IgD-negative memory B cell (primary cell): ENCODE data around the gene KRTAP5-4. TPM values are rescaled to one million over a fixed set of nuclear protein-coding genes. Genes with fewer than 3 reads are reported as not detected.
"Not testable (repeated sequence)": the region's sequence is repeated elsewhere in the genome, so short reads cannot be mapped to it uniquely, and the experiment has no call there.

Experiments
- H3K27ac Mint-ChIP-seq, 3 donors: one replicate each; pipeline ENCODE4 v1.8.0; 2020 to 2022; ENCODE audit warnings: mild to moderate bottlenecking in 3 of 3, mixed read lengths in 3 of 3, moderate library complexity in 1 of 3
- H3K27me3 Mint-ChIP-seq: one replicate; pipeline ENCODE4 v1.8.0; 2021; ENCODE audit warnings: mixed read lengths
- H3K36me3 Mint-ChIP-seq: one replicate; pipeline ENCODE4 v1.8.0; 2020; ENCODE audit warnings: mild to moderate bottlenecking, mixed read lengths
- H3K4me1 Mint-ChIP-seq, 3 donors: one replicate each; pipeline ENCODE4 v1.8.0; 2020 to 2022; ENCODE audit warnings: mixed read lengths in 3 of 3, mild to moderate bottlenecking in 1 of 3
- H3K4me3 Mint-ChIP-seq, 4 donors: one replicate each; pipeline ENCODE4 v1.8.0; 2020 to 2022; ENCODE audit warnings: mild to moderate bottlenecking in 4 of 4, mixed read lengths in 4 of 4, moderate library complexity in 3 of 4
- H3K9me3 Mint-ChIP-seq, 3 donors: one replicate each; pipeline ENCODE4 v1.8.0; 2020 to 2021; ENCODE audit warnings: mixed read lengths in 3 of 3, mild to moderate bottlenecking in 1 of 3
- polyA plus RNA-seq: library from polyadenylated mRNA; unstranded; fragments of 300-500 nt; fragmentation: Illumina TruSeq; gene quantifications from one replicate; pipeline ENCODE4 v1.2.3, GENCODE V29; 2021

KRTAP5-4 gene
- polyA plus RNA-seq, 1 donor from 2014 or later = not detected

- Mint-ChIP-seq H3K36me3 (no peaks in the 10 kb centered on the region), H3K27me3 (peaks cover 21% of the 10 kb centered on the region), H3K4me1 (peaks cover 3 to 6% (median 5%) of the 10 kb centered on the region in 3 donors), H3K27ac (no peak overlapping the region), H3K9me3 (no peaks in the 10 kb centered on the region), H3K4me3 (no peak overlapping the region)
Measured at GRCh38 chr11:1632053-1632714, 10.2 kb upstream of the KRTAP5-4 start.

- Mint-ChIP-seq H3K36me3 (no peaks in the 10 kb centered on the region), H3K4me1 (peaks cover 3 to 6% (median 5%) of the 10 kb centered on the region in 3 donors), H3K27ac (peak overlapping the region in 1 of 3 donors; percentile 12), H3K9me3 (no peaks in the 10 kb centered on the region), H3K27me3 (peaks cover 27% of the 10 kb centered on the region), H3K4me3 (no peak overlapping the region)
Measured at GRCh38 chr11:1631066-1631568, 9.2 kb upstream of the KRTAP5-4 start.

- Mint-ChIP-seq H3K9me3 (no peaks in the 10 kb centered on the region), H3K4me3 (no peak overlapping the region), H3K4me1 (peaks cover 3 to 6% (median 5%) of the 10 kb centered on the region in 3 donors), H3K27me3 (peaks cover 27% of the 10 kb centered on the region), H3K27ac (peak overlapping the region in 1 of 3 donors; percentile 12), H3K36me3 (no peaks in the 10 kb centered on the region)
Measured at GRCh38 chr11:1630271-1630670, 8.3 kb upstream of the KRTAP5-4 start.

GRCh38 chr11:1629326-1630185 lies 7.6 kb upstream of the KRTAP5-4 start, which contains the start of gene KRTAP5-5:
Gene KRTAP5-5, plus strand, starts transcription at chr11:1629775. Its CDS starts 66 bp downstream, at chr11:1629841.
- no peaks in the 10 kb centered on the region for H3K36me3 Mint-ChIP-seq
- peak within 1 kb of the TSS in 1 of 3 donors; percentile 12 for H3K27ac Mint-ChIP-seq
- H3K27me3 Mint-ChIP-seq = peaks cover 29% of the 10 kb centered on the region
- no peaks in the 10 kb centered on the region for H3K9me3 Mint-ChIP-seq
- peak within 1 kb of the TSS in 2 of 4 donors; percentile 20 to 41 for H3K4me3 Mint-ChIP-seq
- H3K4me1 Mint-ChIP-seq = peaks cover 3 to 6% (median 5%) of the 10 kb centered on the region in 3 donors

GRCh38 chr11:1628506-1629325 lies 6.8 kb upstream of the KRTAP5-4 start:
- Mint-ChIP-seq H3K9me3 (no peaks in the 10 kb centered on the region), H3K4me3 (peak overlapping the region in 2 of 4 donors; percentile 20 to 41), H3K36me3 (peaks cover 2% of the 10 kb centered on the region), H3K27ac (no peak overlapping the region), H3K27me3 (peaks cover 28% of the 10 kb centered on the region), H3K4me1 (peaks cover 5 to 6% (median 5%) of the 10 kb centered on the region in 3 donors)

GRCh38 chr11:1625541-1625940 lies 3.6 kb upstream of the KRTAP5-4 start:
- Mint-ChIP-seq H3K4me1 (peaks cover 1 to 5% (median 3%) of the 10 kb centered on the region in 3 donors), H3K9me3 (no peaks in the 10 kb centered on the region)

GRCh38 chr11:1624621-1625020 lies 2.7 kb upstream of the KRTAP5-4 start:
- H3K27me3 Mint-ChIP-seq = peaks cover 18% of the 10 kb centered on the region
- peaks cover under 1 to 7% (median 3%) of the 10 kb centered on the region in 3 donors for H3K4me1 Mint-ChIP-seq
- H3K4me3 Mint-ChIP-seq = no peak overlapping the region
- H3K36me3 Mint-ChIP-seq = peaks cover 2% of the 10 kb centered on the region
- no peaks in the 10 kb centered on the region for H3K9me3 Mint-ChIP-seq
- no peak overlapping the region for H3K27ac Mint-ChIP-seq

More at GRCh38 chr11:1625541-1625940, 3.6 kb upstream of the KRTAP5-4 start:
- no peak overlapping the region for H3K4me3 Mint-ChIP-seq
- H3K27me3 Mint-ChIP-seq = peaks cover 20% of the 10 kb centered on the region
- H3K36me3 Mint-ChIP-seq = peaks cover 2% of the 10 kb centered on the region
- H3K27ac Mint-ChIP-seq = no peak overlapping the region

- H3K9me3 Mint-ChIP-seq = no peaks in the 10 kb centered on the region
- peaks cover 4 to 8% (median 5%) of the 10 kb centered on the region in 3 donors for H3K4me1 Mint-ChIP-seq
- H3K36me3 Mint-ChIP-seq = peaks cover 2% of the 10 kb centered on the region
- peaks cover 12% of the 10 kb centered on the region for H3K27me3 Mint-ChIP-seq
- no peak overlapping the region for H3K27ac Mint-ChIP-seq
- H3K4me3 Mint-ChIP-seq = no peak overlapping the region
Measured at GRCh38 chr11:1623716-1624115, 1.8 kb upstream of the KRTAP5-4 start.

- H3K4me1 Mint-ChIP-seq = peaks cover 4 to 8% (median 5%) of the 10 kb centered on the region in 3 donors
- H3K9me3 Mint-ChIP-seq = peaks cover 0 to 3% (median 0%) of the 10 kb centered on the region in 3 donors
- H3K27ac Mint-ChIP-seq = no peak overlapping the region
- H3K36me3 Mint-ChIP-seq = peaks cover 2% of the 10 kb centered on the region
- H3K4me3 Mint-ChIP-seq = peak overlapping the region in 1 of 4 donors; percentile 67
- peaks cover 11% of the 10 kb centered on the region for H3K27me3 Mint-ChIP-seq
Measured at GRCh38 chr11:1619449-1619848, 2.5 kb downstream of the KRTAP5-4 start.

GRCh38 chr11:1618231-1618630 lies 3.7 kb downstream of the KRTAP5-4 start:
- peaks cover 4 to 6% (median 5%) of the 10 kb centered on the region in 3 donors for H3K4me1 Mint-ChIP-seq
- peaks cover 0 to 3% (median 0%) of the 10 kb centered on the region in 3 donors for H3K9me3 Mint-ChIP-seq
- H3K27me3 Mint-ChIP-seq = peaks cover 13% of the 10 kb centered on the region
- peak overlapping the region in 1 of 3 donors; percentile 6 for H3K27ac Mint-ChIP-seq
- H3K36me3 Mint-ChIP-seq = no peaks in the 10 kb centered on the region
- no peak overlapping the region for H3K4me3 Mint-ChIP-seq

GRCh38 chr11:1608363-1608762 lies 13.6 kb downstream of the KRTAP5-4 start, which contains the start of gene KRTAP5-3:
Gene KRTAP5-3, minus strand, starts transcription at chr11:1608463. Its CDS starts 78 bp downstream, at chr11:1608385.
- H3K27ac Mint-ChIP-seq = no peak within 1 kb of the TSS
- peaks cover 12% of the 10 kb centered on the region for H3K27me3 Mint-ChIP-seq
- H3K4me1 Mint-ChIP-seq = peaks cover 7 to 12% (median 9%) of the 10 kb centered on the region in 3 donors
- no peak within 1 kb of the TSS for H3K4me3 Mint-ChIP-seq
- H3K36me3 Mint-ChIP-seq = no peaks in the 10 kb centered on the region
- no peaks in the 10 kb centered on the region for H3K9me3 Mint-ChIP-seq

- not testable (repeated sequence) for H3K9me3 Mint-ChIP-seq, H3K36me3 Mint-ChIP-seq, H3K27ac Mint-ChIP-seq, H3K4me3 Mint-ChIP-seq
- Mint-ChIP-seq H3K4me1 (peaks cover 7 to 17% (median 9%) of the 10 kb centered on the region in 3 donors), H3K27me3 (peaks cover 12% of the 10 kb centered on the region)
Measured at GRCh38 chr11:1607901-1608300, 14.0 kb downstream of the KRTAP5-4 start.

GRCh38 chr11:1607156-1607845 lies 14.6 kb downstream of the KRTAP5-4 start:
- Mint-ChIP-seq H3K4me3 (peak overlapping the region in 1 of 4 donors; percentile 43), H3K4me1 (peaks cover 7 to 17% (median 9%) of the 10 kb centered on the region in 3 donors), H3K27me3 (peaks cover 12% of the 10 kb centered on the region), H3K27ac (peak overlapping the region in 1 of 3 donors; percentile 58)
- H3K9me3 Mint-ChIP-seq, H3K36me3 Mint-ChIP-seq: not testable (repeated sequence)

- peak overlapping the region; percentile 58 to 90 (median 77) for H3K27ac Mint-ChIP-seq
- H3K4me1 Mint-ChIP-seq = peaks cover 14 to 23% (median 15%) of the 10 kb centered on the region in 3 donors
- not testable (repeated sequence) for H3K9me3 Mint-ChIP-seq, H3K36me3 Mint-ChIP-seq
- peaks cover 11% of the 10 kb centered on the region for H3K27me3 Mint-ChIP-seq
- H3K4me3 Mint-ChIP-seq = peak overlapping the region; percentile 40 to 91 (median 70)
Measured at GRCh38 chr11:1605923-1606322, 16.0 kb downstream of the KRTAP5-4 start.
